Measurements from ENCODE around the gene KLF11.

The KLF11 gene

GRCh38 chr2:10043256-10043905 lies at the start of gene KLF11:
KLF11 (plus strand) TSS chr2:10043550; CDS start chr2:10043717, 167 bp downstream.
- peak in 1 of 2 experiments; percentile 68 for DNase-seq

- DNase-seq, result no peak
Measured at GRCh38 chr2:9994462-9994861, 48.9 kb upstream of the KLF11 start.

- no peak for DNase-seq
Measured at GRCh38 chr2:9995059-9995458, 48.3 kb upstream of the KLF11 start.

GRCh38 chr2:9996321-9996720 lies 47.0 kb upstream of the KLF11 start:
- peak in 1 of 2 experiments; percentile 37 for DNase-seq

GRCh38 chr2:9997936-9998335 lies 45.4 kb upstream of the KLF11 start:
- no peak for DNase-seq

- DNase-seq, result no peak
Measured at GRCh38 chr2:9998916-9999654, 44.3 kb upstream of the KLF11 start.

- no peak for DNase-seq
Measured at GRCh38 chr2:9999693-10000092, 43.7 kb upstream of the KLF11 start.

GRCh38 chr2:10000541-10000940 lies 42.8 kb upstream of the KLF11 start:
- no peak for DNase-seq

- DNase-seq, result no peak
Measured at GRCh38 chr2:10001586-10001985, 41.8 kb upstream of the KLF11 start.

GRCh38 chr2:10002109-10002508 lies 41.2 kb upstream of the KLF11 start:
- DNase-seq, result no peak

- DNase-seq, result no peak
Measured at GRCh38 chr2:10002681-10003080, 40.7 kb upstream of the KLF11 start.

- DNase-seq, result no peak
Measured at GRCh38 chr2:10003206-10004125, 39.9 kb upstream of the KLF11 start.

GRCh38 chr2:10004401-10004800 lies 38.9 kb upstream of the KLF11 start:
- DNase-seq, result no peak

GRCh38 chr2:10004836-10005235 lies 38.5 kb upstream of the KLF11 start:
- no peak for DNase-seq

- DNase-seq, result no peak
Measured at GRCh38 chr2:10005461-10006235, 37.7 kb upstream of the KLF11 start.

- DNase-seq, result no peak
Measured at GRCh38 chr2:10006236-10007161, 36.9 kb upstream of the KLF11 start.

GRCh38 chr2:10007435-10007834 lies 35.9 kb upstream of the KLF11 start:
- no peak for DNase-seq

GRCh38 chr2:10007921-10008808 lies 35.2 kb upstream of the KLF11 start:
- DNase-seq, result peak; percentile 82 to 88

- no peak for DNase-seq
Measured at GRCh38 chr2:10008809-10009176, 34.6 kb upstream of the KLF11 start.

- no peak for DNase-seq
Measured at GRCh38 chr2:10009271-10009810, 34.0 kb upstream of the KLF11 start.
